SK-N-SH (cell line): Measurements from ENCODE around the gene KRTAP10-1.

Experiments
- CHD2 ChIP-seq: fragments of 150-350 bp; IDR thresholded peaks from 2 replicates; pipeline ENCODE4 v1.6.1; 2018; ENCODE audit warnings: low read length; ENCODE audit not compliant: partially characterized antibody
- CTCF ChIP-seq: fragments of 200-600 bp; sonication (generic); IDR thresholded peaks from 2 replicates; pipeline ENCODE4 v1.6.1; 2017; ENCODE audit warnings: antibody characterized with exemption, mild to moderate bottlenecking, moderate library complexity
- EZH2phosphoT487 ChIP-seq: fragments of 200-600 bp; sonication (generic); IDR thresholded peaks from 2 replicates; pipeline ENCODE4 v1.6.1; 2017; ENCODE audit warnings: low read depth, mixed run types, mild to moderate bottlenecking, antibody characterized with exemption, moderate library complexity, borderline replicate concordance
- FOXM1 ChIP-seq: IDR thresholded peaks from 2 replicates; pipeline ENCODE4 v1.4.0; 2012; ENCODE audit warnings: low read depth, mild to moderate bottlenecking
- JUND ChIP-seq: IDR thresholded peaks from 2 replicates; pipeline ENCODE4 v1.4.0; 2012
- PBX3 ChIP-seq: IDR thresholded peaks from 2 replicates; pipeline ENCODE4; 2012
- RAD21 ChIP-seq: IDR thresholded peaks from 2 replicates; pipeline ENCODE4 v1.6.1; 2012; ENCODE audit warnings: mild to moderate bottlenecking, low read length
- REST ChIP-seq: IDR thresholded peaks from 2 replicates; pipeline ENCODE4 v1.6.1; 2012; ENCODE audit warnings: mild to moderate bottlenecking, low read depth, low read length, moderate library complexity
- RXRA ChIP-seq: IDR thresholded peaks from 2 replicates; pipeline ENCODE4 v1.4.0; 2012; ENCODE audit warnings: low read depth, mild to moderate bottlenecking, borderline replicate concordance
- SMC3 ChIP-seq: IDR thresholded peaks from 2 replicates; pipeline ENCODE4 v1.6.1; 2012; ENCODE audit warnings: low read depth, low read length, improper control_type of control experiment
- TAF1 ChIP-seq: IDR thresholded peaks from 2 replicates; pipeline ENCODE4 v1.6.1; 2012; ENCODE audit warnings: low read depth, mild to moderate bottlenecking, low read length, moderate library complexity, borderline replicate concordance
- YY1 ChIP-seq: IDR thresholded peaks from 2 replicates; pipeline ENCODE4 v1.4.0; 2012; ENCODE audit warnings: low read depth, mild to moderate bottlenecking
- ZBTB33 ChIP-seq: IDR thresholded peaks from 2 replicates; pipeline ENCODE4 v1.4.0; 2012; ENCODE audit warnings: low read depth, borderline replicate concordance

- TF ChIP-seq FOXM1: no peak
- no peak for TF ChIP-seq CTCF
- TF ChIP-seq RXRA: no peak
- TF ChIP-seq RAD21: no peak
- TF ChIP-seq PBX3: no peak
- no peak for TF ChIP-seq TAF1
- TF ChIP-seq JUND: no peak
- no peak for TF ChIP-seq EZH2phosphoT487
- no peak for TF ChIP-seq CHD2
- TF ChIP-seq REST: no peak
- TF ChIP-seq YY1: no peak
- TF ChIP-seq ZBTB33: no peak
- TF ChIP-seq SMC3: no peak
Measured at GRCh38 chr21:44534688-44535087, 5.3 kb downstream of the KRTAP10-1 start.
